Right kidney (tissue), 1 donor: ENCODE results near the gene ARID5B.

ENCODE experiments used
- DNase-seq: peaks from one replicate; pipeline ENCODE4 v3.0.0-alpha.2; 2016

Gene ARID5B

DNA sequence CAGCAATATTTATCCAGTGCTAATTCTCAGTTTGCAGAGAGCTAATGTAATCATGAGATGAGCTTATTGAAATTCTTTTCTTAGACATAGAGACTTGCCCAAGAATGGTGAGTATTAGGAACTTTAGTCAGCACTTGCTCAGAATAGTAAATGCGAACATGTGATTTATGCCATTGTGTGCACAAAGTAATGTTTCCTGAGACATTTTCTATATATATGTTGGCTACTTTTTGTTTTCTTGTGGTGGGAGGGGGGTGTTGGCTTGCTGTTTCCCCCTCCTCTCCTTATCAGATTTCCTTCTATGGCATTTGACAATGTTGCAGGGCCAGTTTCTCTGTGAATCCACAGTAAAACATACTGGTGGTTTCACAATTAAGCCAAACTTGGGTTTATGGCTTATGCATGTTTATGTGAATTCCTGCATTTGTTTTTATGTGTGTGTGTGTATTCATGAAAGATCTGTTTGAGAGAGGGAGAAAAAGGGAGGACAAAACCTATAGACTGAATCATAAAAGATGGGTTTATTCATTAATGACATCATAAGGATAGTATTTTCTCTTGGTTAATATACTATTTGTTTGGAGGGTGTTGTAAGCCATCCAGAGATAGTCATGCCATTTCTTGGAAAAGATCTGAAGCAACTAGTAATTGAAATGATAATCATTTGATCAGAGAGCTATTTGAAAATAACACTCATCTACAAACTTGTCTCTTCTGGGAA, 36.3 kb downstream of the ARID5B start:
- DNase-seq: no peak

DNA sequence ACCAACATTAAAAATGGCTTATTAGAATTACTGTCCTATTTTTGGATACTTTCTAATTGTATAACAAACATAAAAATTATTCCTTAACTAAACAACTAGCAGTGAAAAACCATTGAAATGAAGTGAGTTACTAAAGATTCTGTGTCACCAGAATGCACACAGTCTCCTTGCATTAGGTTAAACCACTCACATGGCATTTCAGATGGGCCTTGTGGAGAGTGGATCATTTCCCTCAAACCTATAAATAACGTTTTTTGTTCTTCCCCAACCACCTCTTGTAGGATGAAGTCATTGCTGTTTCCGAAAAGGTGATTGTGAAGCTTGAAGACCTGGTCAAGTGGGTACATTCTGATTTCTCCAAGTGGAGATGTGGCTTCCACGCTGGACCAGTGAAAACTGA, 38.4 kb downstream of the ARID5B start:
- DNase-seq: no peak

GRCh38 chr10:61941202-61941681, 39.7 kb downstream of the ARID5B start:
- no peak for DNase-seq

- no peak for DNase-seq
Observed at GRCh38 chr10:61942604-61943461, 41.3 kb downstream of the ARID5B start.

DNA sequence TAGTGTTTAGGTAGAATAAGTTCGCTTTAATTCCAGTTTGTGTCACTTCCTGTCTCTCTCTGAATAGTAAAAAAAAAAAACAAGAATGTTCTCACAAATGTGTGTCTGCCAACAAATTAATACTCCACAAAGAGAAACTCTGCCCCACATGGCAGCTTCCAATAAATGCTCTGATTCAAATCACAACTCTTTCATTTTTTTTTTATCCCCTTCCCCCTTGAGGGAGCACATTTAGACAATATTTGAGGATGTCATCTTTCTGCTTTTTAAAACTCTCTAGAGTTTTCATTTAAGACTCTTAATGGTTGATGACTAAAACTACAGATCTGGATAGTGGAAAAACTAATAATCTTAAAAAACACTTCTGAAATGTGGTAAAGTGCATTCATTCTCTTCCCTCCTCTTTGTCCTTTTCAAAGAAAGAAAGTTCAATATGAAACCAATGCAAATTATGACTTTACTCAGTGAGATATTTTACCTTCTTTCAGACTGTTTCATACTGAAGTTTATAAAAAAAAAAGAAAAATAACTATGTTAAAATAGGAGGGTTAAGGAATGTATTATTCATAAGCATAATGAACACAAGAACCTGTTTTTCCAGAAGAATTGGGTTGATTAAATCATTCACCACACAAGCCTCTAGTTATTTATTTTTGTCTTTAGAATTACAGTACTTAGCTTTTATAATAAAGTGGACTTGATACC, 42.3 kb downstream of the ARID5B start:
- DNase-seq: no peak

- no peak for DNase-seq
Observed at GRCh38 chr10:61944410-61945147, 43.1 kb downstream of the ARID5B start.

GRCh38 chr10:61949687-61950086, 48.2 kb downstream of the ARID5B start:
- DNase-seq: no peak

GRCh38 chr10:61950449-61951143, 49.1 kb downstream of the ARID5B start:
- no peak for DNase-seq

DNA sequence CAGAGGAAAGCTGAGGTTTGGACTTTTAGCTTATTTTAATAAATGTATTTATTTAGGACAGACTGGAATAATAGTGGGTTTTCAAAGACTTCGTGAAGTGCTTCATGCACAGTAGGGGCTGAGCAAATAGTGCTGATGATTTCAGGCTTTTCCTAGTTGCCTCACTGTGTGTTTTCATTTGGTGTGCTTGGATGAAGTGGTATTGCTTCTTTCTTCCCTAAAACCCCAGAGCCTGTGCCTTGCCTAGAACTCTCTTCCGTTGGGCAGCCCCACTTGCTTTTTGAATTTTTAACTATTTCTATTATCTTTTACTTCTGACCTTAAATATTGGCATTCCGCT, 49.6 kb downstream of the ARID5B start:
- DNase-seq: no peak

DNA sequence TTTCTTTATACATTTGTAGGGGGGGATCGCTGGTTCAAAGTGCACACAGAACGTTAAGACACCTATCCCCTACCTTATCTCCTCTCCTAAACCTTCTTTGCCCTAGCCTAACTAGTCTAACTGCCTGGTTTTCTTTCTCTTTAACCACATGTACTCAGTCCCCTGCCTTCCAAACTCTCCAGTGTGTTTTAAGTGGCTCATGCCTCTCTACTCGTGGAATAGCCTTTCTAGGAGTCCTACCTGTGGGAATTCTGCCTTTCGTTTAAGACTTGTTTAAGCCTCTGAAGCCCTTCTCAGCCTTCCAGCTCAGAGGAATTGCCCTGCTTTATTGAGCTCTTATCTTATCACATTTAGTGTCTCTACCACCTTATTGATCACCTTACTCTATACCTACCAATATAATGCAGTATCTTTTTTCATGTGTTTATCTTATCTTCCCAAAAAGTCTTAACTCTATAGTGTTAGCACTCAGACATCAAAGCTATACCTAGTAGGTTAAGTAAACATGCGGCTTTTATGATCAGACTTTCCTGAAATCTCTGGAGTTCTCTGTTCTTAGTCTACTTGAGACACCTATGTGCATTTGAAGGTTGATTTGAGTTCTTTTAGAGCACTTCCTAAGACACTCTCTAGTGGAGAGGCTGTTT, 50.7 kb downstream of the ARID5B start:
- DNase-seq: no peak

DNA sequence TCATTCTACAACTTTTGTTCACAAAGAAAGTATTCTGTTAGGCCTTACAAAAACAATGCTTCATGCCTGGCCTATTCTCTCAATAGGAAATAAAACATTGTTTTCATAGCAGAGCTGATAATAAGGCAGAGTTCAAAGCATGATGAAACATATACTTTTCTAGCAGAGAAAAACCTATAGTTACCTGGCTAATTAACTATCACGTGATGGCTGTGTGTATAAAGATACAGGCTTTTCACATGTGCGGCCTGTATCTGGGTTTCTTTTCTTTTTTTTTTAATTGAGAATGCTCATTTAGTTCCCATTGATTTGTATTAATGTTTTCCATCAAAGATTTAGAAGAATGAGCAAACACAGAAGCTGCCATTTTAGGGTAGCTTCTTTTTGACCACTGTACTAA, 51.7 kb downstream of the ARID5B start:
- DNase-seq: no peak

- no peak for DNase-seq
Observed at GRCh38 chr10:61957806-61958205, 56.3 kb downstream of the ARID5B start.

DNA sequence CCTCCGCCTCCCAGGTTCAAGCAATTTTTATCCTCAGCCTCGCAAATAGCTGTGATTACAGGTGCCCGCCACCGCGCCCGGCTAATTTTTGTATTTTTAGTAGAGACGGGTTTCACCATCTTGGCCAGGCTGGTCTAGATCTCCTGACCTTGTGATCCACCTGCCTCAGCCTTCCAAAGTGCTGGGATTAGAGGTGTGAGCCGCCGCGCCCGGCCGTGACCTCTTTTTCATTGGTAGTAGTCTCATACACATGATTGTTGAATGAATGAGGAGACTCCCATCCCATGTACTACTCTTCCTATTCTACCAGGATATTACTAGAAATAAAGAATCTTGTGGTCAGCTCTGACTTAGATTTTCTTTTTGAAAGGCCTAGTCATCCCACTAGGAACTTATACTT, 56.8 kb downstream of the ARID5B start:
- DNase-seq: no peak

- DNase-seq: no peak
Observed at GRCh38 chr10:61958805-61959204, 57.3 kb downstream of the ARID5B start.

- no peak for DNase-seq
Observed at GRCh38 chr10:61959814-61960213, 58.3 kb downstream of the ARID5B start.

DNA sequence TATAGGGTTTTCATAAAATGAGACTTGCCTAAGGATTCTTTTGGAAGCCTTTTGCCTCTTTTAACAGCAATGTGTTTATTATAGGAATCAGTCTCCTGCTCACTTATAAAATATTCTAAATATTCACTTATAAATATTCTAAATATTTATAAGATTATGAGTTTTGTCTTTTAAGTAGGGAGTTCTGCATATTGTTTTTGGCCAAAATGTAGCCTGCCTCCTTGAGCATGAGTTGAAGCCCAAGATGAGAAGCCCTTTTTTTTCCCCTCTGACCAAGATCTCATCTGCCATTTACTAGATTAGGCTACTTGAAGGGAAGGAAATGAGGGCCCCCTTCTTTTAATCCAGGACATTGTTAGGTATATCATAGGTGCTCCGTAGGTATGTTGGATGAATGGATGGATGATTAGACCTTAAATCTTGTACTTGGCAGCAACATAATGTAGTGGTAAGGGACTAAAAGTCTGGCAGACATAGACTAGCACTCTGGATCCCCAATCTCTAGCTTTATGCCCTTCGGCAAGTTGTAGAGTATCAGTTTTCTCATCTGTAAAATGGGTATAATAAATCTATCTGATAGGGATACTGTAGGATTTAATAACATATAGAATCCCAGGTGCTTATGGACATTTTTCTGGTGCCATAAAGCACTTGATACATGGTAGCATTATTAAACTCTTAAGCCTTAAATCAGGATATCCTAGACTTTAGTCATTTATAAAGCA, 59.1 kb downstream of the ARID5B start:
- DNase-seq: no peak

DNA sequence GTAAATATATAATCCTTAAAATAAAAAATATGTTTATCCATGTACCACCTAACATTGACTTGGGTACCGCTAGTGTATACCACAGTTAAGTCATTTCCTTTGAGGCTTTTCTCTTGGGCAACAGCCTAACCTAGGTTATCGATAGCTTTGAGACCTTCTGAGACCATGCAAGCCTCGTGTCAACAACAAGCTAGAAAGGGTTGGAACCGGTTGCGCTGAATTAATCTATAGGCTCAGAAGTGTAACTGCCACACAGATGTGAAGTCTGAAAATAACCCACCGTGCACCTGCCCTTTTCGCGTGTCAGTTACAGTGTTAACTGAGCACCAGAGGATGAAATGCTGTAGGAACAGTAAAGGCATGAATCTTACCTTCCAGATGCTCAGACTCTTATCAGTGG, 59.8 kb downstream of the ARID5B start:
- no peak for DNase-seq

DNA sequence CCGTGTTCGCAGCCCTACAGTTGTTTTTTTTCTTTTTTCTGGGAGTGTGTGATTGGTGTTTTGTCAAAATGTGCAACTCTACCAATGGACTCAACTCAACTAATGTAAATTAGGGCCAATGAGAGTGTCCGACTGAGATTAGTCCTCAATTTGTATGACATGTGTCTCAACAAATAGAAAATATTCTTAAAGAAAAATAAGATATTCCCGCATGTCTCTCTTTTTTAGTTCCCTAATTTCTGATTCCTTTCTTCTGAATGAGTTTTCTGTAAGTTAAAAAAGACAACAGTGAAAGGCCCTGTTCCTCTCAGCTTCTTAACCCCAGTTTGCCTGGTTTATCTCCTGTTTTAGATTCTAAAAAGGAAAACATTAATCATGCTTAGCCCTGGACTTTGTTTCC, 61.5 kb downstream of the ARID5B start:
- DNase-seq: no peak

- DNase-seq: no peak
Observed at GRCh38 chr10:61963669-61964058, 62.2 kb downstream of the ARID5B start.

- DNase-seq: no peak
Observed at GRCh38 chr10:61964059-61964709, 62.7 kb downstream of the ARID5B start.
